Activated naive CD4-positive, alpha-beta T cell treated with anti-CD3 and anti-CD28 coated beads, Interleukin-2, amount 10 ng/mL, durations not matched to agents 7 days and 5 days (primary cell): ENCODE results near the gene ATXN8OS.

Experiments
- CTCF ChIA-PET: fragments of 350-600 bp; sonication (Branson Sonifier 250); formaldehyde crosslinking; loops from one replicate; lab custom pipeline; 2021; ENCODE audit warnings: antibody characterized with exemption; lab: Charles Lee
- DNase-seq: peaks from one replicate; pipeline ENCODE4 v3.0.0-alpha.2; 2020
- H3K27ac Mint-ChIP-seq: one replicate; pipeline ENCODE4 v1.8.0; 2021; ENCODE audit warnings: mild to moderate bottlenecking, moderate library complexity, mixed read lengths
- H3K27me3 Mint-ChIP-seq: one replicate; pipeline ENCODE4 v1.8.0; 2021; ENCODE audit warnings: mild to moderate bottlenecking, mixed read lengths
- H3K36me3 Mint-ChIP-seq: one replicate; pipeline ENCODE4 v1.8.0; 2021; ENCODE audit warnings: mixed read lengths
- H3K4me1 Mint-ChIP-seq: one replicate; pipeline ENCODE4 v1.8.0; 2021; ENCODE audit warnings: mixed read lengths
- H3K4me3 Mint-ChIP-seq: one replicate; pipeline ENCODE4 v1.8.0; 2021; ENCODE audit warnings: mild to moderate bottlenecking, moderate library complexity, mixed read lengths
- H3K9me3 Mint-ChIP-seq: one replicate; pipeline ENCODE4 v1.8.0; 2021; ENCODE audit warnings: mixed read lengths

ATXN8OS gene

DNA sequence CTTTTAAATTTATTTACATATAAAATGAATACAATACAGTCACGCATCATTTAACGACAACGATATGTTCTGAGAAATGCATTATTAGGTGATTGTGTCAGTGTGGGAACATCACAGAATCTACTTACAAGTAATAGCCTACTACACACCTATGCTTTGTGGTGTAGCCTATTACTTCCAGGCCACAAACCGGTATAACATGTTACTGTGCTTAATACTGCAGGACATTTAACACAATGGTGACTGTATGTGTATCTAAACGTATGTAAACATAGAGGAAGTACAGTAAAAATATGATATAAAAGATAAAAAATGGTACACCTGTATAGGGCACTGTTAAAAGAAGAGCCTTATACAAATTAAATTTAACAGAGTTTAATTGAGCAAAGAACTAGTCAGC, 63.1 kb downstream of the ATXN8OS start:
- no peak overlapping the region for H3K4me3 Mint-ChIP-seq
- H3K36me3 Mint-ChIP-seq, result no peaks in the 10 kb centered on the region
- DNase-seq, result no peak
- H3K9me3 Mint-ChIP-seq, result no peaks in the 10 kb centered on the region
- no peak overlapping the region for H3K27ac Mint-ChIP-seq
- CTCF ChIA-PET, result no interaction called here
- H3K4me1 Mint-ChIP-seq, result no peaks in the 10 kb centered on the region
- H3K27me3 Mint-ChIP-seq, result no peaks in the 10 kb centered on the region

DNA sequence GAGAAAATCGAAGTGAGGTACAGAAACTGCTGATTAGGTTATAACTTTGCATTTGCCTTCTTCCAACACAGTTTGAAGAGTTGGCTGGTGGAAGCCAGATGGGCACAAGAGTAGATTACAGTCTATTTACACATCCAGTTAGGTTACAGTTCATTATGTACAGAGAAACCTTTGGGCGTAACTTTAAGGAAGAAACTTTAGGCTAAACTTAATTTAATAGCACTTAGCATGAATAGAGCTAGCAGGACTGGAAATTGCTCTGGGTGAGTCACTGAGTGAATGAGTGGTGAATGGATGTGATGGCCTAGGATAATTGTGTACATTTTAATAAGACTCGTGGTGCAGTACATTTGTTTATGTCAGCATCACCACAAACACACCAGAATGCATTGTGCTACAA, 63.5 kb downstream of the ATXN8OS start:
- H3K27me3 Mint-ChIP-seq, result no peaks in the 10 kb centered on the region
- no peaks in the 10 kb centered on the region for H3K9me3 Mint-ChIP-seq
- no peaks in the 10 kb centered on the region for H3K36me3 Mint-ChIP-seq
- H3K4me3 Mint-ChIP-seq, result no peak overlapping the region
- no peak for DNase-seq
- H3K4me1 Mint-ChIP-seq, result no peaks in the 10 kb centered on the region
- H3K27ac Mint-ChIP-seq, result no peak overlapping the region
- CTCF ChIA-PET, result no interaction called here

GRCh38 chr13:70172946-70173597, 65.4 kb downstream of the ATXN8OS start:
- Mint-ChIP-seq H3K9me3 (no peaks in the 10 kb centered on the region), H3K27me3 (no peaks in the 10 kb centered on the region), H3K27ac (no peak overlapping the region), H3K36me3 (no peaks in the 10 kb centered on the region), H3K4me3 (no peak overlapping the region), H3K4me1 (no peaks in the 10 kb centered on the region)
- DNase-seq, result no peak
- CTCF ChIA-PET, result no interaction called here

GRCh38 chr13:70173598-70173959, 66.0 kb downstream of the ATXN8OS start:
- no peak overlapping the region for H3K4me3 Mint-ChIP-seq
- H3K36me3 Mint-ChIP-seq, result no peaks in the 10 kb centered on the region
- no peaks in the 10 kb centered on the region for H3K27me3 Mint-ChIP-seq
- CTCF ChIA-PET, result no interaction called here
- no peak for DNase-seq
- no peak overlapping the region for H3K27ac Mint-ChIP-seq
- H3K9me3 Mint-ChIP-seq, result no peaks in the 10 kb centered on the region
- no peaks in the 10 kb centered on the region for H3K4me1 Mint-ChIP-seq

GRCh38 chr13:70178346-70178745, 70.7 kb downstream of the ATXN8OS start:
- Mint-ChIP-seq H3K36me3 (no peaks in the 10 kb centered on the region), H3K27ac (no peak overlapping the region), H3K4me3 (no peak overlapping the region), H3K9me3 (peaks cover 4% of the 10 kb centered on the region), H3K4me1 (no peaks in the 10 kb centered on the region), H3K27me3 (no peaks in the 10 kb centered on the region)
- CTCF ChIA-PET, result no interaction called here
- no peak for DNase-seq
